GM23338 (cell line): Measurements from ENCODE around the gene PDIK1L.

ENCODE experiments used
- CREB1 ChIP-seq: fragments of 250-450 bp; sonication (Bioruptor Pico); IDR thresholded peaks from 2 replicates; pipeline ENCODE4 v1.5.0; 2020; ENCODE audit warnings: low read depth, mild to moderate bottlenecking, moderate library complexity
- CTCF ChIP-seq, 2 experiments: fragments of 200-600 bp in 1 of 2; sonication (generic) in 1 of 2; conservative IDR thresholded peaks; 2 replicates each; pipeline versions ENCODE4 v1.5.1 to v1.6.1; 2016 to 2017; ENCODE audit warnings: antibody characterized with exemption in 2 of 2, low read depth in 2 of 2, mild to moderate bottlenecking in 2 of 2, moderate library complexity in 1 of 2
- ETS1 ChIP-seq: IDR thresholded peaks from 2 replicates; pipeline ENCODE4 v1.6.1; 2016; ENCODE audit warnings: antibody characterized with exemption
- EZH2 ChIP-seq: fragments of 200-600 bp; sonication (generic); IDR thresholded peaks from one replicate; pipeline ENCODE4 v1.8.0; 2017; ENCODE audit warnings: antibody characterized with exemption, mild to moderate bottlenecking, low read depth; ENCODE audit not compliant: unreplicated experiment
- EZH2phosphoT487 ChIP-seq: fragments of 200-600 bp; sonication (generic); IDR thresholded peaks from one replicate; pipeline ENCODE4 v1.8.1; 2018; ENCODE audit warnings: antibody characterized with exemption; ENCODE audit not compliant: unreplicated experiment
- JUNB ChIP-seq: IDR thresholded peaks from one replicate; pipeline ENCODE4 v1.6.1; 2016; ENCODE audit warnings: antibody characterized with exemption; ENCODE audit not compliant: unreplicated experiment
- POLR2AphosphoS5 ChIP-seq: IDR thresholded peaks from 2 replicates; pipeline ENCODE4 v1.6.1; 2016; ENCODE audit warnings: antibody characterized with exemption, low read depth
- ZNF331 ChIP-seq: fragments of 250-450 bp; sonication (Bioruptor Pico); IDR thresholded peaks from 2 replicates; pipeline ENCODE4 v1.5.0; 2020; ENCODE audit warnings: low read depth, mild to moderate bottlenecking, moderate library complexity
- TF ChIP-seq, protein P1 (sequence below): IDR thresholded peaks from one replicate; pipeline ENCODE4 v1.6.1; 2018; ENCODE audit warnings: antibody characterized with exemption; ENCODE audit not compliant: unreplicated experiment
- TF ChIP-seq, protein P2 (sequence below): fragments of 250-450 bp; sonication (Bioruptor Pico); IDR thresholded peaks from 2 replicates; pipeline ENCODE4 v1.5.0; 2020; ENCODE audit warnings: mild to moderate bottlenecking, moderate library complexity

DNA sequence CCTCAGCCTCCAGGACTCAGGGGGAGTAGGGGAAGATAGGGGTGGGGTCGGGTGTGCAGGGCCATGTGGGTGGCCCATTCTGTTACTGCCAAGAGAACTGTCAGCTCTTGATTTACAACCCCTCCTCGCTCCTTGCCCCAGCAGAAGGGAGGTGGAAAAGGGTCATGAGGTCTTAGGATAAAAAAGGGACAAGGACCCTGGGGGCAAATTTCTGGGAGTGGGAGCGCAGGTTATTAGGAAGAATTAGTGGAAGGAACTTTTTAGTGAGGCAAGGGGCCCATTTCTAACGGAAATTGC is 48.1 kb downstream of the PDIK1L start:
- no peak for TF ChIP-seq CTCF (conservative IDR thresholded peaks at IDR 0.05; ENCODE audit: low read depth in 2 of 2)
- no peak for TF ChIP-seq EZH2
- TF ChIP-seq EZH2phosphoT487, result no peak
- TF ChIP-seq CREB1 (CRISPR knock-in tag), result no peak
- no peak for TF ChIP-seq JUNB
- no peak for TF ChIP-seq POLR2AphosphoS5
- TF ChIP-seq, protein P1, sequence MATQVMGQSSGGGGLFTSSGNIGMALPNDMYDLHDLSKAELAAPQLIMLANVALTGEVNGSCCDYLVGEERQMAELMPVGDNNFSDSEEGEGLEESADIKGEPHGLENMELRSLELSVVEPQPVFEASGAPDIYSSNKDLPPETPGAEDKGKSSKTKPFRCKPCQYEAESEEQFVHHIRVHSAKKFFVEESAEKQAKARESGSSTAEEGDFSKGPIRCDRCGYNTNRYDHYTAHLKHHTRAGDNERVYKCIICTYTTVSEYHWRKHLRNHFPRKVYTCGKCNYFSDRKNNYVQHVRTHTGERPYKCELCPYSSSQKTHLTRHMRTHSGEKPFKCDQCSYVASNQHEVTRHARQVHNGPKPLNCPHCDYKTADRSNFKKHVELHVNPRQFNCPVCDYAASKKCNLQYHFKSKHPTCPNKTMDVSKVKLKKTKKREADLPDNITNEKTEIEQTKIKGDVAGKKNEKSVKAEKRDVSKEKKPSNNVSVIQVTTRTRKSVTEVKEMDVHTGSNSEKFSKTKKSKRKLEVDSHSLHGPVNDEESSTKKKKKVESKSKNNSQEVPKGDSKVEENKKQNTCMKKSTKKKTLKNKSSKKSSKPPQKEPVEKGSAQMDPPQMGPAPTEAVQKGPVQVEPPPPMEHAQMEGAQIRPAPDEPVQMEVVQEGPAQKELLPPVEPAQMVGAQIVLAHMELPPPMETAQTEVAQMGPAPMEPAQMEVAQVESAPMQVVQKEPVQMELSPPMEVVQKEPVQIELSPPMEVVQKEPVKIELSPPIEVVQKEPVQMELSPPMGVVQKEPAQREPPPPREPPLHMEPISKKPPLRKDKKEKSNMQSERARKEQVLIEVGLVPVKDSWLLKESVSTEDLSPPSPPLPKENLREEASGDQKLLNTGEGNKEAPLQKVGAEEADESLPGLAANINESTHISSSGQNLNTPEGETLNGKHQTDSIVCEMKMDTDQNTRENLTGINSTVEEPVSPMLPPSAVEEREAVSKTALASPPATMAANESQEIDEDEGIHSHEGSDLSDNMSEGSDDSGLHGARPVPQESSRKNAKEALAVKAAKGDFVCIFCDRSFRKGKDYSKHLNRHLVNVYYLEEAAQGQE, result no peak
- TF ChIP-seq ETS1, result no peak
- TF ChIP-seq ZNF331 (CRISPR knock-in tag), result no peak
- TF ChIP-seq, protein P2, sequence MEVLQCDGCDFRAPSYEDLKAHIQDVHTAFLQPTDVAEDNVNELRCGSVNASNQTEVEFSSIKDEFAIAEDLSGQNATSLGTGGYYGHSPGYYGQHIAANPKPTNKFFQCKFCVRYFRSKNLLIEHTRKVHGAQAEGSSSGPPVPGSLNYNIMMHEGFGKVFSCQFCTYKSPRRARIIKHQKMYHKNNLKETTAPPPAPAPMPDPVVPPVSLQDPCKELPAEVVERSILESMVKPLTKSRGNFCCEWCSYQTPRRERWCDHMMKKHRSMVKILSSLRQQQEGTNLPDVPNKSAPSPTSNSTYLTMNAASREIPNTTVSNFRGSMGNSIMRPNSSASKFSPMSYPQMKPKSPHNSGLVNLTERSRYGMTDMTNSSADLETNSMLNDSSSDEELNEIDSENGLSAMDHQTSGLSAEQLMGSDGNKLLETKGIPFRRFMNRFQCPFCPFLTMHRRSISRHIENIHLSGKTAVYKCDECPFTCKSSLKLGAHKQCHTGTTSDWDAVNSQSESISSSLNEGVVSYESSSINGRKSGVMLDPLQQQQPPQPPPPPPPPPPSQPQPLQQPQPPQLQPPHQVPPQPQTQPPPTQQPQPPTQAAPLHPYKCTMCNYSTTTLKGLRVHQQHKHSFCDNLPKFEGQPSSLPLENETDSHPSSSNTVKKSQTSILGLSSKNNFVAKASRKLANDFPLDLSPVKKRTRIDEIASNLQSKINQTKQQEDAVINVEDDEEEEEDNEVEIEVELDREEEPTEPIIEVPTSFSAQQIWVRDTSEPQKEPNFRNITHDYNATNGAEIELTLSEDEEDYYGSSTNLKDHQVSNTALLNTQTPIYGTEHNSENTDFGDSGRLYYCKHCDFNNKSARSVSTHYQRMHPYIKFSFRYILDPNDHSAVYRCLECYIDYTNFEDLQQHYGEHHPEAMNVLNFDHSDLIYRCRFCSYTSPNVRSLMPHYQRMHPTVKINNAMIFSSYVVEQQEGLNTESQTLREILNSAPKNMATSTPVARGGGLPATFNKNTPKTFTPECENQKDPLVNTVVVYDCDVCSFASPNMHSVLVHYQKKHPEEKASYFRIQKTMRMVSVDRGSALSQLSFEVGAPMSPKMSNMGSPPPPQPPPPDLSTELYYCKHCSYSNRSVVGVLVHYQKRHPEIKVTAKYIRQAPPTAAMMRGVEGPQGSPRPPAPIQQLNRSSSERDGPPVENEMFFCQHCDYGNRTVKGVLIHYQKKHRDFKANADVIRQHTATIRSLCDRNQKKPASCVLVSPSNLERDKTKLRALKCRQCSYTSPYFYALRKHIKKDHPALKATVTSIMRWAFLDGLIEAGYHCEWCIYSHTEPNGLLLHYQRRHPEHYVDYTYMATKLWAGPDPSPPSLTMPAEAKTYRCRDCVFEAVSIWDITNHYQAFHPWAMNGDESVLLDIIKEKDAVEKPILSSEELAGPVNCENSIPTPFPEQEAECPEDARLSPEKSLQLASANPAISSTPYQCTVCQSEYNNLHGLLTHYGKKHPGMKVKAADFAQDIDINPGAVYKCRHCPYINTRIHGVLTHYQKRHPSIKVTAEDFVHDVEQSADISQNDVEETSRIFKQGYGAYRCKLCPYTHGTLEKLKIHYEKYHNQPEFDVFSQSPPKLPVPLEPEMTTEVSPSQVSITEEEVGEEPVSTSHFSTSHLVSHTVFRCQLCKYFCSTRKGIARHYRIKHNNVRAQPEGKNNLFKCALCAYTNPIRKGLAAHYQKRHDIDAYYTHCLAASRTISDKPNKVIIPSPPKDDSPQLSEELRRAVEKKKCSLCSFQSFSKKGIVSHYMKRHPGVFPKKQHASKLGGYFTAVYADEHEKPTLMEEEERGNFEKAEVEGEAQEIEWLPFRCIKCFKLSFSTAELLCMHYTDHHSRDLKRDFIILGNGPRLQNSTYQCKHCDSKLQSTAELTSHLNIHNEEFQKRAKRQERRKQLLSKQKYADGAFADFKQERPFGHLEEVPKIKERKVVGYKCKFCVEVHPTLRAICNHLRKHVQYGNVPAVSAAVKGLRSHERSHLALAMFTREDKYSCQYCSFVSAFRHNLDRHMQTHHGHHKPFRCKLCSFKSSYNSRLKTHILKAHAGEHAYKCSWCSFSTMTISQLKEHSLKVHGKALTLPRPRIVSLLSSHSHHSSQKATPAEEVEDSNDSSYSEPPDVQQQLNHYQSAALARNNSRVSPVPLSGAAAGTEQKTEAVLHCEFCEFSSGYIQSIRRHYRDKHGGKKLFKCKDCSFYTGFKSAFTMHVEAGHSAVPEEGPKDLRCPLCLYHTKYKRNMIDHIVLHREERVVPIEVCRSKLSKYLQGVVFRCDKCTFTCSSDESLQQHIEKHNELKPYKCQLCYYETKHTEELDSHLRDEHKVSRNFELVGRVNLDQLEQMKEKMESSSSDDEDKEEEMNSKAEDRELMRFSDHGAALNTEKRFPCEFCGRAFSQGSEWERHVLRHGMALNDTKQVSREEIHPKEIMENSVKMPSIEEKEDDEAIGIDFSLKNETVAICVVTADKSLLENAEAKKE (CRISPR knock-in tag), result no peak
